HG03108 (cell line): Measurements from ENCODE around the gene TSEN54.
A peak's percentile ranks its signal among the peaks of the same experiment; 100 is the strongest.

Source experiments
- ATAC-seq: cut with Tn5 transposase; IDR thresholded peaks from one replicate; pipeline ENCODE4 v1.9.1; 2021; ENCODE audit warnings: moderate library complexity; ENCODE audit not compliant: unreplicated experiment

Gene TSEN54

DNA sequence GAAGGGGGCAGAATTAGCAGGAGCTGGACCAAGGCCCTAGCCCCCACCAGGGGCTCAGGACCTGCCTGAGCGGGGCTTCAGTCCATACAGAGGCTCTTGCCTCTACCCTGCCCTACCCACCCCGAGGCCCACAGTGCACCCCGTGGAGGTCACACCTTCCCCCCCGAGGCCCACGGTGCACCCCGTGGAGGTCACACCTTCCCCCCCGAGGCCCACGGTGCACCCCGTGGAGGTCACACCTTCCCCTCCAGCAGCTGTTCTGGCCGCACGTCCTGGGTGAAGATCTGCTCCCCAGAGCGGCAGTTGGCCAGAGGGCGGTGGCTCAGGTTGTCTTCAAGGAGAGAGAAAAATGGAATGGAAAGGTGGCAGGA, 12.4 kb upstream of the TSEN54 start:
- no peak for ATAC-seq

DNA sequence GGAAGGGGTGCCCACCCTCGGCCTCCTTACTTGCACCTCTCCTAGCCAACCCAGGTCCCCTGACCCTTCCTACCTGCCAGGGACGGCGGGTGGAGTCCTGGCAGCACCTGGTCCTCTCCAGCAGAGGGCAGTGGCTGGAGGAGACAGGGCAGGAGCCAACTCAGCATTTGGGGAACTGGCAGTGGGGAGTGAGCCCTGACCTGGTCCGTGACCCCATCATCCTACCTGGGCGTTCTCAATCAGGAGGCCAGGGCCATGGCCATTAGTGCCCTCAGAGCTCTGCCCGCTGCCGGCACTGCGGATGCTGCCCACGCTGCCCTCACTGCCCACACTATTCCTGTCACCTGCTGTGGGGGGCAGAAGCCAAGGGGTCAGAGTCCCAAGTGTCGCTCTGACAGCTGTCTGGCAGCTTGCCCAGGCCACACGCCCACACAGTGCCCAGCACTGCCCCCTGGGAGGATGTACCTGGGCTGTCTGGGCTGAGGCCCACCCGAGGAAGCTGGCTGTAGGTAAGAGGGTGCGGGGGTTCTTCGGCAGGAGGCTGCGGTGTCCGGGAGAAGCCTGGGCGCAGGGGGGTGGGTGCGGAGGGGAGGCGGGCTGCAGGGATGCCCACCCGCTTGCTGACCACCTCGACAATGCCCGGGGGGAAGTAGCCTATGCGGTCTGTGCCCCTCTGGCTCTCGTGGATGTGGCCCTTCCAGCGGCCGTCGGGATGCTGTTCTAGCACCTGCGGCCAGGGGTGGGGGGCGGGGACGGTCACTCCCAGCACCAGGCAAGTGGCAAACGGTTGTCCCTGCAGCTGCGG, 11.8 kb upstream of the TSEN54 start:
- peak; percentile 61 for ATAC-seq

DNA sequence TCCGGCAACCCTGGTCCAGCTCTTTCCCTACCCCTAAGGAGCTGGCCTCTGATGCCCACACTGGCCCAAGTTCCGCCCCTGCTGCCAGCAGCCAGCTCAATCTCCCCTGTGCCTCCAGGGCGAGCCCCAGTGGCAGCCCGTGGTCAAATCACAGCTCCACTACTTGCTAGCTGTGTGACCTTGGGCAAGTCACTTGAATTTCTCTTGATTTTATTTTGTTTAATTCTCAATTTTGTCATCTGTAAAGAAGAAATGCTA, 11.2 kb upstream of the TSEN54 start:
- ATAC-seq = no peak

DNA sequence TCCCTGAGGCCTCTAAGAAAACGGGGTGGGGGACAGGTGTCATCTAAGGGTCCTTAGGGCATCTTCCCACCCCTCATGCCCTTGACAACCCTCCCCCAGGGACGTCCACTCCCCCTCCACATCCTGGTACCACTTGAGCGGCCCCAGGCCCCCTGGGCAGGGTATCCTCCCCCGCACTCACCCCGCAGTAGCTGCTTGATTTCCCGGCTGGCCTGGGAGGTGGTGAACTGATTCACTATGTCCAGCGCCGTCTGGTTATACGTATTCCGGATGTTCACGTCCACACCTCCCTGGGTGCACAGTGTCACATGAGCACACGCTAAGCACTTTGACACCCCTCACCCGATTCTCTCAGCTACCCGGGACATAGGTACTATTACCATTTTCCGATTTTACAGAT, 10.7 kb upstream of the TSEN54 start:
- ATAC-seq = no peak

DNA sequence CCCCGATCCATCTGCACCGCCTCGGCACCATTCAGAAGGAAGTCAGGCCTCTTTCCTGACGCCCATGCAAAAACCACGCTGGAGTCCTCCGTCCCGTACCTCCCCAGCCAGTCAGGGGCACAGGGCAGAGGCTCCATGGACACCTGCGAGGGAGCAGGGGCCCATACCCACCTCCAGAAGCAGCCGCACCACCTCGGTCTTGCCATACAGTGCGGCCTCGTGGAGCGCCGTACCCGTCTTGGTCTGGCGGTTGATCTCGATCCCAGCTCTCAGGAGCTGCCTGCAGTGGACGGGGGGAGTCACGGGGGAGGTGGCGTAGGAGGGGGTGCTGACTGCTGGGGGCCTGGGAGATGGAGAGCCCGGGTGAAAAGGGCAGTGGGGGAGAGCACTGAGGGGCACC, 10.2 kb upstream of the TSEN54 start:
- ATAC-seq = no peak

DNA sequence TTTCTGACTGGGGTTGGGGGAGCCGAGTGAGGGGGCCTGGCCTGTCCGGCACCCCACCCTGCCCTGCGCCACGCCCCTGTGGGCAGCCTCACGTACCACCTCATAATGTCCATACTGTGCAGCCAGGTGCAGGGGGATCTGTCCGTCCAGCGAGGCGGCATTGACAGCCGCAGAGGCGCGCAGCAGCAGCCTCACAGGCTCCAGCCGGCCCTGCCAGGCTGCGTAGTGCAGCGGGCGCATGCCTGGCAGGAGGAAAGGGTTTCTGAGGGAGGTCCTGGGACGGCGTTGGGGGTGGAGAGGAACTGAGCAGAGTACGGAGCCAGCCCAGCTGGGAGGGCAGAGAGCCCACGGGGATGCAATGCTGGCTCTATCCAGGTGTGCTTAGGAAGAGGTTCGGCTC, 9.4 kb upstream of the TSEN54 start:
- ATAC-seq = no peak

DNA sequence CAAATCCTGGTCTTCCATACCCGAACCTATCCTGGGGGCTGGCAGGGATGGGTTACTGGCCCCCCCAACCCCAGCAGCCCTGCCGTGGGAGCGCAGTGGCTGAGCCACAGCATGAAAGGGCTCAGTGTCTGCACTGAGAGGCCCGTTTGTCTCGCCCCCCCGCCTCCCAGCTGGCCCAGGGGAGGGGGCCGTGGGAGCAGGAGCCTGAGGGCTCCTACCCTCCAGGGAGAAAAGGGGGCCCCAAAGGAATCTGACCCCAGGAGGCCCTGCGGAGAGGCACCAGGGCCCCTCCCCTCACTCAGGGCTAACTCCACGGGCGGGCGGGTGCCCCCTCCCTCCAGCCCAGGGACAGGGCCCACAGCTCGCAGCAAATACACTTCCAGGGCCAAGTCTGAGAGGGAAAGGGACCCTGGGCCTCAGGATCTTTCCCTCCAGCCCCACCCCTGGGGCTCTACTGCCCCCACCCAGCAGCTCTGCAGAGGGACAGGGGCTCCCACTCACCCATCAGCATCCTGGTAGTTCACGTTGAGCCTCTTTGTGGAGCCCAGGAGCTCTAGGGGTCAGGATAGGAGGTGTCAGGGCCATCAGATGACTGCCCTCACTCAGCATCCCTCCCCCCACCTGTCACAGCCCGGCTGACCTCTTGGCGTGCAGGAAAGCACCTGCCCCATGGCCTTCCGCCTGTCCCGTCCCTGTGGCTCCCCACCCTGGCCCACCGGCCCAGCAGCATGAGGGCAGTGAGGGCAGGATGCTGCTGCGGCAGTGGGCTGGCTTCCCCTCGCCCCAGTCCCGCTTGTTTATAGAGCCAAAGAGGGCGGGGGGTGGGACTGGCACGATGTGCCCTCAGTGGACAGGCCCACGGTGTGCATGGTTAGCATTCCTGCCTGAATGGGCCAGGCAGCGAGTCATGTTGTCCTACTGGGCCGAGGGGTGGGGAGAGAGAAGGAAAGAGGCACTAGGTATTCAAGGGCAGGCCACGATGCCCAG, 8.3 kb upstream of the TSEN54 start:
- no peak for ATAC-seq

DNA sequence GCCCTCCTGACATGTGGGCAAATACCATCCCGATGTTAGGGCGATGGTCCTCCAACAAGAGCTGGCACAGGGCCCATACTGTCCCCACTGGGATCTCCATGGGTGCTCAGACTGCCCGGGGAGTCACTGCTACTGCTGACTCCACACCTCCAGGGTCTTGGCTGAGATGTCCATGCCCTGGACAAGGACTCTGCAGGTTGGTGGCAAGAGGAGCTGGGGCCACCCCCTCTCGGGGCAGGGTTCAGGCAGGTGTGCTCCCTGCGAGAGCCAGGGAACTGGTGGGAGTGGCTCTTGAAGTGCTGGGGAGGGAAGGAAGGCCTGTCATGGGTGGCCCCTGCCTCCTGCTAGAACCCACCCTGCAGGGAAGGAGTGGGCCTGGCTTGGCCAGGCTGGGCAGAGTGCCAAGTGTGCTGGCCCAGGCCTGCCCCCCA, 7.4 kb upstream of the TSEN54 start:
- no peak for ATAC-seq

DNA sequence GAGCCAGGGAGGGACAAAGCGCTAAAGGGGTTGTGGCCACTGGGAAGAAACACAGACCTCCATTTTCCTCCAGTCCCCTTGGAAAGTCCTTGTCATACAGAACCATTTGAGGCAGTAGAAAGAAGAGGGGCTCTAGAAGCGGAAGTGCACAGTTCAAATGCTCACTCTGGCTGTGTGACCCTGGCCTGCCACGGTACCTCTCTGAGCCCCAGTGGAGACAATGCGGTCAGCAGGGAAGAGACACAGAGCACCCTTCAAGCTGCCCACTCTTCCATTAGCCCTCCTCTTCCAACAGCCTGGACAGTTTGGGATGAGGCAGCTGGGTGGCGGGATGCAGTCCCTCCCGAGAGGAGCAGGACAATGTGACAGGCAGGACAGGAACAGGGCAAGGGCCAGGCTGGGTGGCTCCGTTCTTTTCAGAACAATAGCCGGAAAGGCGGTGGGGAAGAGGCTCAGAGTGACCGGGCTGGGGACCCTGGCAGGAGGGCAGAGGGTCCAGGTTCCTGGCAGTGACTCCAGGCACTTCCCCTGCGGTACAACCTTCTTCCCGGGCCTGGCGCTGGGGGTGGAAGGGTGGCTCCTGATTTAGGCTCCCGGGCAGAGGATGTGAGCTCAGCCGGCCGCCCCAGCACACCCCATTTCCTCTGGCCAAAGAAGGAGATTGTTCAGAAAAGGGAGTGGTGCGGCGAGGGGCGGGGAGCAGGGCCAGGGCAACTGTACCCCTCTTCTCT, 6.6 kb upstream of the TSEN54 start:
- ATAC-seq = no peak

DNA sequence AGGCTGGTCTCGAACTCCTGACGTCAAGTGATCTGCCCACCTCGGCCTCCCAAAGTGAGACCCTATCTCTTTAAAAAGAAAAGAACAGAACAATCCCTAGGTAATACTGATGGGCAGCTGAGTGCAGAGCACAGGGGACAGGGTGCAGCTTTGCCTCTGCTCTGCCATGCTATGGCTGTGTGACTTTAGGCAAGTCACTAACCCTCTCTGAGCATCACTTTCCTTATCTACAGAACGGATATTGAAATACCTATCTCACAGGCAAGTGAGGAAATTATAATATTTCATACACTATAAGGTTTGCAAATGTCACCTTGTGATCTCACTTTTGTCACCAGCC, 5.1 kb upstream of the TSEN54 start:
- ATAC-seq = no peak

DNA sequence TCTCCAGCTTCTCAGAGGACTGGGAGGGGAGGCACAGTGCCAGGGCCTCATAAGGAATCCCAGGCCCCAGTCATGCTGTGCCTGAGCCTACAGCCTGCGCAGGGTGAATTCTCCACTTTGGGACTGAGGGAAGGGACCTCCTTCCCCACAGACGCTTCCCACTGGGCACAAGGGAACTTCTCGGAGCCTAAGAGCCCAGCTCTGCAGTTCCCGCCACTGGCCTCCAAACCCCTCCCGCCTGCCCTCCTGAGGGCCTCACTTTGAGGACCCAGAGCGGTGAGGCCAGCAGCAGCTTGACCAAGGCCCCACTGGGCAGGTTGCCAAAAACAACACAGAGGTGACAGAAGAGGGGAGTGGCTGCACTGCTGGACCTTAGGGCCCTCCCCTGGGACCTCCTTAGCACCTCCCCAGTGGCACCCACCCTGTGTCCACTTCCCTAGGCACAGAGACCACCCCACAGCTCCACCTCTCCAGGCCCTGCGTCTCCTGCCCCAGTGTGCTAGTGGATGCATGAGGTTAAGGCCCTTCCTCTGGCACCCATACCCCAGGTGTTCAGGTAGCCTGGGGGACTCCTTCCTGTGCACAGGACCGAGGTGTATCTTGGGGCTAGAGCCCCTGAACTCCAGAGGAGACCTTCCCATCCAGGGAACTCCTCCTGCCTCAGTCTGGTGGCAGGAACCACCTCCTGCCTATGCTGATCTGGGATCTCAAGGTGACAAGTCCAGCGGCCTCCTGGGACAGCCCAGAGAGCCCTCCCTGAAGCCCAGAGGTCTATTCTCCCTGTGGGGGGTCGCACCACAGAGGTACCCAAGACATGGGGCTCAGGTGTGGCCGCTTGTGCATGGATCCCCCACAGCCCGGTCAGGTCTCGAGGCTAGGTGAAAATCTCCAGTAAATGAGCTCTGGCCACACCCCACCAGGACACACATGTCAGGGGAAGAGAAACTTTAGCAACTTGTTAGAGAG, 4.4 kb upstream of the TSEN54 start:
- ATAC-seq = no peak

DNA sequence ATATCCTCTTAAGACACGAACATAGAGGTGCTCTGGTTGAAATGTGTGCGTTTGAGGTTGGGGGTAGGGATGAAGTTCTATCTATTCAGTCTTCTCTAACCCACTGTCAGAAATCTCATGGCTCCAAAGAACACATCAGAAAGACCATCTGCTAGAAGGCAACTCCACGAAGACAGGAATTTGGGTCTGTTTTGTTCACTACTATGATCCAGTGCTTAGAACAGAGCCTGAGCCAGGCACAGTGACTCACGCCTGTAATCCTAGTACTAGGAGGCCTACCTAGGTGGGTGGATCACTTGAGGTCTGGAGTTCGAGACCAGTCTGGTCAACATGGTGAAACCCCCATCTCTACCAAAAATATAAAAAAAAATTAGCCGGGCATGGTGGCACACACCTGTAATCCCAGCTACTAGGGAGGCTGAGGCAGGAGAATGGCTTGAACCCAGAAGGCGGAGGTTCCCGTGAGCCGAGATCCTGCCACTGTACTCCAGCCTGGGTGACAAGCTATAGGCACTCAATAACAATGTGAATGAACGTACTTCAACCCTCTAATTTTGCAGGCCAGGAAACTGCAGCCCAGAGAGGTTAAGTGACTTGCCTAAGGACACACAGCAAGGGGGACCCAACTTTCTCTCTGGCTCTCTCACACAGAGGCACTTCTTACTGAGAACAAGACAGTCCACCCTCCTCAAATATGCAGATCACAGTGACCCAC, 3.2 kb upstream of the TSEN54 start:
- ATAC-seq = no peak

DNA sequence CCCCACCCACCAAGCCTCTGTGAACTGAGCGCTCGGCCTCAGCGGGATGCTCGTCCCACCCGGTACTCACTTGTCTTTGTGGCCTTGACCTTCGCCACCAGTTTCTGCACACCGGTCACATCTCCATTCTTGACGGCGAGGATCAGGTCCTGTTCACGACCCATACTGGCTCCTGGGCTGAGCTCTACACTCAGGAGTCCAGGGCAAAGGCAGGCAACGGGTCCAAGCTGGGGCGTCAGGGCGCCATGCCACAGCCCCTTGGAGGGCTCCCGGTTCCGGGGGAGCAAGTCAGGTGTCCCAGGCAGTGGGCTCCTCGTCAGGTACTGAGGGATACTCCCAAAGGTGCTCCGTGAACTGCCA, 2.7 kb upstream of the TSEN54 start:
- no peak for ATAC-seq

DNA sequence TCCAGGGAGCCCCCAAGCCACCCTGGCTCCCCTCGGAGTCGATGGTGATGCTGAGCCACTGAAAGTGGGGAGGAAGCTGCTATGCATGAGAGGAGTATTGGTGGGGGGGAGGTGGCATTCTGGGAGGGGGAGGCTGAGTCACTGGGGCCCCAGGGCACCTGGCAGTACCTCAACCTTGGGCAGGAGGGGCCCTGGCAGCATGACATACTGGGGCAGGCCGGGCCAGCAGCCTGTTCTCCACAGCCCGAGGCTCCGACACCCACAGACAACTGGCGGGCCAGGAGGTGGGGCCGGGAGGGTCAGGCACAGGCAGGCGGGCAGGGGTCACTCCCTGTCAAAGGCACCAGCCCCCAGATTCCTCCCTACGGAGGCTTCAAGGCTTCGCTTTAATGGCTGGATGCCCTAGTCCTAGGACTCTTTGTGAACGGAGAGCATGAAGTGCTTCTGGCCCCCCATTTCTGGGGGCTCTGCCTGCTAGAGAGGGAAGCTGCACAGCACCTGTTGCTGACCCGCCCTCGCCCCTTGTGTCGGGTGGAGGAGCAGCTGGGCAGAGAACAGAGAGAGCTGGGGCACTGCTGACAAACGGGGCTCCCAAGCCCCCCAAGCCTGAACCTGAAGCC, 1.9 kb upstream of the TSEN54 start:
- ATAC-seq = no peak

DNA sequence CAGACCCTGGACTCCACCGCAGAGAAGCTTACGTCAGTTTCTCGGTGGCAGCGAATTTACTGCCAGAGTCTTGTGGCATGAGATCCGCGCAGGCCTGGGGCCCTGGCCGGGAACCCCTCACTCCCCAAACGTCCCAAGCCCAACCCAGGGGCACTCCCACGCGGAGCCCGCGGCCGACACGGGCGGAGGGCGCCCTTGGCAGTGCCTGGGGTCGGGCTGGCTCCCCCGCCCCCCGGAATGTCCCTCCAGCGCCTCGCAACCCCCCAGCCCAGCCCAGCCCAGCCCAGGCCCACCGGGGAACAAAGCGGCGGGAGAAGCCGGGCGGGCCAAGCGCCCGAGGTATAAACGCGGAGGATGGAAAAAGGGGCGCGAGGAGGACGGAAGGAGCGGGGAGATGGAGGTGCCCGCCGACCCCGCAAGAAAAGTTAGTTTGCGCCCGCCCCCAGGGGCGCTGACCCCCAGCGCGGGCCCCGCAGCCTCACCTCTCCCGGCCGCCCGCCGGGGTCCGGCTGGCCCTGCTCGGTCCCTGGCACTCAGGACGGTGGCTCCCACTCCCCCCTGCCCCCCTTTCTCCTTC, 1.3 kb upstream of the TSEN54 start:
- no peak for ATAC-seq

DNA sequence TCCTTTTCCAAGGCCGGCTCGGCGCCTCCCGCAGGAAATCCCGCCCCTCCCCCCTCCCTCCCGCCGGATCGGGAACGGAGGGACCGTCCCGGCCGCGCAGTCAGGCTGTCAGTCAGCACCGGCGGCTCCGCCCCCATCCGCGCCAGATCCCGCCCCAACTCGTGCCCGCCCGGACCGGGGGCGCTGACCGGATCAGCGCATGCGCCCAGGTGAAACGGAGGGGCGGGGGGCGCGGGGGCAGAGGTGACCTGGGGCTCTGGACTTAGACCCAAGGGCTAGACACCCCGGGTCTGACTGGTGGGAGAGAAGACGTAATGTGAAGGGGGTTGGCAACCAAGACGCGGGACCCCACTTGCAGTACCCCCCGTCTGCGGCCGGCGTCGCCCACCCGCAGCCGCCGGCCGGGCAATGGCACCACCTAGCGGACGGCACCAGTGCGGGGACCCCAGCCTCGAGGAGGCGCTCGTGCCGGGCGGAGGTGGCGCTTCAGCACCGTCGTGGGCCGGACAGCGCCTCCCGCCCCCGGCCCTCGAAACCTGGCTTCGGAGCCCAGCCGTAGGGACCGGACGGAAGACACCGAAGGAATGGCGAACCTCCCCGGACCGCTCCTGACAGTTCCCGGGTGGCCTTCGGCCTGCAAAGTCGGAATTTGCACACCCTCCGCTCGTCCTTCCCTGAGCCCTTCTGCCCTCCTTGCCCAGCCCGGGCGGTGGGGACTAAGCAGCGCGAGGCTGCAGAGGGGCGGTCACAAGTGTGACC, 653 bp upstream of the TSEN54 start, which contains the start of gene CASKIN2:
Gene CASKIN2, minus strand, starts transcription at position 42 of the 759 bp plus-strand sequence. CDS start 1,733 bp downstream, outside the sequence.
- ATAC-seq = peak; percentile 36

DNA sequence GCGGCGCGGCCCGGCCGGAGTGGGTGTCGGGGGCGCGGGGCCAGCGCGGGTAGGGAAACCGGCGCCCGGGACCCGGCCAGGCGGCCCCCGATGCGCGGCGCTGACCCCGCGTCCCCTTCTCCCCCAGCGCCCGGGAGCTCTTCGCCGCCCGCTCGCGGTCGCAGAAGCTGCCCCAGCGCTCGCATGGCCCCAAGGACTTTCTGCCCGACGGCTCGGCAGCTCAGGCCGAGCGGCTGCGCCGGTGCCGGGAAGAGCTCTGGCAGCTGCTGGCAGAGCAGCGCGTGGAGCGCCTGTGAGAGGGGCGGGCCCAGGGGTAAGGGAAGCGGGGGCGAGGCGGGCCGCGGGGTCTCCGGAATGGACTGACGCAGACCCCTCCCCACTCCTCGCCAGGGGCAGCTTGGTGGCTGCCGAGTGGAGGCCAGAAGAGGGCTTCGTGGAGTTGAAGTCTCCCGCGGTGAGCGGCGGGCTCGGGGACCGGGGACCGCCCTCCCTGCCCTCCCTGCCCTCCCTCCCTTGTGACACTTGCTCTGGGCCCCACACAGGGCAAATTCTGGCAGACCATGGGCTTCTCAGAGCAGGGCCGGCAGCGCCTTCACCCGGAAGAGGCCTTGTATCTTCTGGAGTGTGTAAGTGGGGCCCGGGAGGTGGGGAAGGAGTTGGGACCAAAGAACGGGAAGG, 430 bp downstream of the TSEN54 start:
- peak; percentile 17 for ATAC-seq
